Measurements from ENCODE around the gene PLPP3.
"Not testable (repeated sequence)": the region's sequence is repeated elsewhere in the genome, so short reads cannot be mapped to it uniquely, and the experiment has no call there.

The PLPP3 gene

GRCh38 chr1:56595397-56596191, 16.2 kb upstream of the PLPP3 start:
- not testable (repeated sequence) for H3K79me2 ChIP-seq (ENCODE audit: insufficient read depth, low read length); H3K27ac ChIP-seq (ENCODE audit: low read depth, low read length, poor library complexity, severe bottlenecking); H2AFZ ChIP-seq (ENCODE audit: low read length); H3K4me1 ChIP-seq (ENCODE audit: insufficient read depth, low read length, severe bottlenecking); H3K4me2 ChIP-seq (ENCODE audit: low read length); H3K9ac ChIP-seq (ENCODE audit: low read length); H3K36me3 ChIP-seq (ENCODE audit: insufficient read depth, low read length); H3F3A ChIP-seq (ENCODE audit: insufficient read depth, low read length); H3K27me3 ChIP-seq (ENCODE audit: insufficient read depth, low read length); H3K9me3 ChIP-seq (ENCODE audit: low read length); H4K20me1 ChIP-seq (ENCODE audit: insufficient read depth, low read length); H3K9me2 ChIP-seq (ENCODE audit: low read depth, low read length); H3K4me3 ChIP-seq (ENCODE audit: low read depth, low read length, poor library complexity, severe bottlenecking)

- Histone ChIP-seq H4K20me1 (ENCODE audit: insufficient read depth, low read length) (no peaks in the 10 kb centered on the region), H3K4me3 (ENCODE audit: low read depth, low read length, poor library complexity, severe bottlenecking) (no peak overlapping the region), H3F3A (ENCODE audit: insufficient read depth, low read length) (no peaks in the 10 kb centered on the region), H3K9me3 (ENCODE audit: low read length) (no peaks in the 10 kb centered on the region), H3K9ac (ENCODE audit: low read length) (no peak overlapping the region), H3K27me3 (ENCODE audit: insufficient read depth, low read length) (no peaks in the 10 kb centered on the region), H3K79me2 (ENCODE audit: insufficient read depth, low read length) (no peaks in the 10 kb centered on the region), H2AFZ (ENCODE audit: low read length) (no peak overlapping the region), H3K27ac (ENCODE audit: low read depth, low read length, poor library complexity, severe bottlenecking) (no peak overlapping the region), H3K36me3 (ENCODE audit: insufficient read depth, low read length) (no peaks in the 10 kb centered on the region), H3K4me1 (ENCODE audit: insufficient read depth, low read length, severe bottlenecking) (no peaks in the 10 kb centered on the region), H3K4me2 (ENCODE audit: low read length) (no peak overlapping the region), H3K9me2 (ENCODE audit: low read depth, low read length) (no peaks in the 10 kb centered on the region)
- no peak for TF ChIP-seq CTCF (IDR thresholded peaks at IDR 0.05; ENCODE audit: low read length)
- no peak for TF ChIP-seq EZH2 (IDR thresholded peaks at IDR 0.05; ENCODE audit: borderline replicate concordance, low read length)
Measured at GRCh38 chr1:56591909-56592308, 12.5 kb upstream of the PLPP3 start.

- no peaks in the 10 kb centered on the region for H3K9me3 ChIP-seq (ENCODE audit: low read length)
- no peaks in the 10 kb centered on the region for H3K9me2 ChIP-seq (ENCODE audit: low read depth, low read length)
- no peaks in the 10 kb centered on the region for H3K4me1 ChIP-seq (ENCODE audit: insufficient read depth, low read length, severe bottlenecking)
- H3K4me3 ChIP-seq (ENCODE audit: low read depth, low read length, poor library complexity, severe bottlenecking), result no peak overlapping the region
- H4K20me1 ChIP-seq (ENCODE audit: insufficient read depth, low read length), result no peaks in the 10 kb centered on the region
- H3F3A ChIP-seq (ENCODE audit: insufficient read depth, low read length), result no peaks in the 10 kb centered on the region
- H3K27ac ChIP-seq (ENCODE audit: low read depth, low read length, poor library complexity, severe bottlenecking), result no peak overlapping the region
- no peaks in the 10 kb centered on the region for H3K36me3 ChIP-seq (ENCODE audit: insufficient read depth, low read length)
- H3K4me2 ChIP-seq (ENCODE audit: low read length), result no peak overlapping the region
- no peaks in the 10 kb centered on the region for H3K27me3 ChIP-seq (ENCODE audit: insufficient read depth, low read length)
- no peak for TF ChIP-seq EZH2 (IDR thresholded peaks at IDR 0.05; ENCODE audit: borderline replicate concordance, low read length)
- no peak for TF ChIP-seq CTCF (IDR thresholded peaks at IDR 0.05; ENCODE audit: low read length)
- H2AFZ ChIP-seq (ENCODE audit: low read length), result no peak overlapping the region
- no peak overlapping the region for H3K9ac ChIP-seq (ENCODE audit: low read length)
- no peaks in the 10 kb centered on the region for H3K79me2 ChIP-seq (ENCODE audit: insufficient read depth, low read length)
Measured at GRCh38 chr1:56590520-56591011, 11.2 kb upstream of the PLPP3 start.

DNA sequence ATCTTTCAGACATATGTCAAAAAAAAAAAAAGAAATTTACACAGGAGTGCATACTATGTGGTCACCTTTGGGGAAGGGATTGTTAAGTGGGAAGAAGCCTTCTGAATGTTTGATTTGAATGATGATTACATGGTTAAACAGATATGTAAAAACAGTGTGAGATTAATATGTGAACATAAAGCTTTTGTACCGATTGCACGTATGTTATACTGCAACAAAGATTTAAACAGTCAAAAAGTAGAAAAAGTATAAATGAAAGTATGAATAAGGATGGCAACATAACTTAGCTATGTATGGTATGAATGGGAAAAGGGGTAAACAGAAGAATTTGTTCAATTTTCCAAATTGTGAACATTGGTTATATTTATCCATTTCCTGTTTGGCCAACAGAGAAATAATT, 10.0 kb upstream of the PLPP3 start:
- no peaks in the 10 kb centered on the region for H3K4me1 ChIP-seq (ENCODE audit: insufficient read depth, low read length, severe bottlenecking)
- no peak overlapping the region for H3K4me2 ChIP-seq (ENCODE audit: low read length)
- no peak overlapping the region for H3K9ac ChIP-seq (ENCODE audit: low read length)
- H3F3A ChIP-seq (ENCODE audit: insufficient read depth, low read length), result no peaks in the 10 kb centered on the region
- no peaks in the 10 kb centered on the region for H3K9me2 ChIP-seq (ENCODE audit: low read depth, low read length)
- no peaks in the 10 kb centered on the region for H3K9me3 ChIP-seq (ENCODE audit: low read length)
- no peaks in the 10 kb centered on the region for H4K20me1 ChIP-seq (ENCODE audit: insufficient read depth, low read length)
- no peaks in the 10 kb centered on the region for H3K79me2 ChIP-seq (ENCODE audit: insufficient read depth, low read length)
- H3K27ac ChIP-seq (ENCODE audit: low read depth, low read length, poor library complexity, severe bottlenecking), result no peak overlapping the region
- no peak overlapping the region for H3K4me3 ChIP-seq (ENCODE audit: low read depth, low read length, poor library complexity, severe bottlenecking)
- H2AFZ ChIP-seq (ENCODE audit: low read length), result no peak overlapping the region
- no peaks in the 10 kb centered on the region for H3K27me3 ChIP-seq (ENCODE audit: insufficient read depth, low read length)
- TF ChIP-seq CTCF (IDR thresholded peaks at IDR 0.05; ENCODE audit: low read length) (no peak), EZH2 (IDR thresholded peaks at IDR 0.05; ENCODE audit: borderline replicate concordance, low read length) (no peak)
- no peaks in the 10 kb centered on the region for H3K36me3 ChIP-seq (ENCODE audit: insufficient read depth, low read length)
